GM12878 (cell line): ENCODE results near the gene ENPP6. TPM values are rescaled to one million over a fixed set of nuclear protein-coding genes. Genes with fewer than 3 reads are reported as not detected.

Experiments used
- ATAC-seq: fragments of 200-7000 bp; cut with Tn5 transposase; 3 replicates; pipeline ENCODE4 v1.9.1; 2020; ENCODE audit warnings: mild to moderate bottlenecking, moderate library complexity
- BruUV-seq: library from RNA; stranded (reverse); fragments of 400-500 nt; replicated peaks from 2 replicates; lab custom pipeline; 2021; lab: Mats Ljungman, UMichigan
- CTCF ChIA-PET: fragments of 300-600 bp; sonication (Branson Sonifier 250); formaldehyde crosslinking; extraction: SDS; loops from one replicate; lab custom pipeline; 2021; ENCODE audit warnings: inconsistent platforms; lab: Yijun Ruan, JAX
- POLR2A ChIA-PET: fragments of 350-600 bp; formaldehyde crosslinking; extraction: SDS; loops from one replicate; lab custom pipeline; 2021; ENCODE audit warnings: inconsistent platforms; lab: Charles Lee
- RAD21 ChIA-PET: fragments of 300-600 bp; sonication (Branson Sonifier 250); formaldehyde crosslinking; loops from one replicate; lab custom pipeline; 2023; ENCODE audit warnings: antibody characterized with exemption; ENCODE audit not compliant: unreplicated experiment; lab: Charles Lee
- SMC1A ChIA-PET: fragments of 300-600 bp; sonication (Branson Sonifier 250); formaldehyde crosslinking; loops from one replicate; lab custom pipeline; 2023; ENCODE audit not compliant: unreplicated experiment, uncharacterized antibody; lab: Charles Lee
- DNase-seq: peaks from one replicate; pipeline ENCODE4 v3.0.0-alpha.2; 2011; ENCODE audit warnings: low read depth, low spot score
- FAIRE-seq: peaks from 3 replicates; lab custom pipeline; 2011; peaks lifted over from hg19 to GRCh38; lab: Jason Lieb, UNC
- H2AFZ ChIP-seq: 2 replicates; pipeline ENCODE4 v1.6.0; 2011; ENCODE audit warnings: low read depth, low read length, control low read depth; ENCODE audit not compliant: control insufficient read depth
- H3K27ac ChIP-seq: 2 replicates; pipeline ENCODE4 v1.5.1; 2011; ENCODE audit warnings: control low read depth; ENCODE audit not compliant: control insufficient read depth, insufficient read depth
- H3K27me3 ChIP-seq, 2 experiments: replicated peaks in 1 of 2; 2 replicates each; pipeline versions ENCODE4 v1.6.0 to v1.6.1; 2011; ENCODE audit warnings: low read length in 1 of 2; ENCODE audit not compliant: control insufficient read depth in 2 of 2, insufficient read depth in 2 of 2
- H3K36me3 ChIP-seq, 2 experiments: 2 replicates each; pipeline ENCODE4 v1.5.1; 2011; ENCODE audit warnings: low read length in 1 of 2; ENCODE audit not compliant: control insufficient read depth in 2 of 2, insufficient read depth in 2 of 2
- H3K4me1 ChIP-seq: 2 replicates; pipeline ENCODE4 v1.6.1; 2011; ENCODE audit warnings: mild to moderate bottlenecking, low read length, moderate library complexity, mixed read lengths; ENCODE audit not compliant: control insufficient read depth, insufficient read depth
- H3K4me2 ChIP-seq: 2 replicates; pipeline ENCODE4 v1.6.0; 2011; ENCODE audit warnings: control low read depth; ENCODE audit not compliant: control insufficient read depth, insufficient read depth
- H3K4me3 ChIP-seq: fragments of 200-600 bp; sonication (generic); 2 replicates; pipeline ENCODE4 v1.5.1; 2016
- H3K79me2 ChIP-seq: 2 replicates; pipeline ENCODE4 v1.6.0; 2011; ENCODE audit warnings: low read length; ENCODE audit not compliant: control insufficient read depth, insufficient read depth
- H3K9ac ChIP-seq: 2 replicates; pipeline ENCODE4 v1.8.0; 2011; ENCODE audit warnings: low read length, control low read depth, mixed read lengths; ENCODE audit not compliant: control insufficient read depth, insufficient read depth
- H3K9me3 ChIP-seq: replicated peaks from 3 replicates; pipeline ENCODE4 v1.5.1; 2011; ENCODE audit warnings: mild to moderate bottlenecking, low read length; ENCODE audit not compliant: control insufficient read depth, insufficient read depth
- H4K20me1 ChIP-seq: 2 replicates; pipeline ENCODE4 v1.6.0; 2011; ENCODE audit not compliant: control insufficient read depth, insufficient read depth
- BACH1 ChIP-seq: fragments of 450-650 bp; IDR thresholded peaks from 2 replicates; pipeline ENCODE4 v1.6.1; 2017; ENCODE audit warnings: mild to moderate bottlenecking, borderline replicate concordance
- CEBPB ChIP-seq, 2 experiments: fragments of 150-350 bp in 1 of 2; IDR thresholded peaks; 2 replicates each; pipeline ENCODE4 v1.6.1; 2012 to 2014; ENCODE audit warnings: low read depth in 2 of 2, low read length in 2 of 2, borderline replicate concordance in 1 of 2, inconsistent platforms in 1 of 2
- CUX1 ChIP-seq: IDR thresholded peaks from 2 replicates; pipeline ENCODE4 v1.6.1; 2012; ENCODE audit warnings: improper control_type of control experiment, low read depth, low read length; ENCODE audit not compliant: insufficient replicate concordance
- ELK1 ChIP-seq: IDR thresholded peaks from 2 replicates; pipeline ENCODE4 v1.6.1; 2012; ENCODE audit warnings: low read depth, low read length, improper control_type of control experiment
- EP300 ChIP-seq, 2 experiments: fragments of 150-350 bp in 1 of 2; IDR thresholded peaks; 2 replicates each; pipeline ENCODE4 v1.6.1; 2011 to 2012; ENCODE audit warnings: low read depth in 2 of 2, low read length in 2 of 2, borderline replicate concordance in 1 of 2, improper control_type of control experiment in 1 of 2, inconsistent platforms in 1 of 2; ENCODE audit not compliant: control insufficient read depth in 1 of 2
- KDM1A ChIP-seq: fragments of 200-600 bp; sonication (generic); IDR thresholded peaks from 2 replicates; pipeline ENCODE4 v1.6.1; 2016; ENCODE audit warnings: borderline replicate concordance
- RAD21 ChIP-seq: IDR thresholded peaks from 2 replicates; pipeline ENCODE4 v1.6.1; 2011; ENCODE audit warnings: mild to moderate bottlenecking, low read depth, low read length, moderate library complexity; ENCODE audit not compliant: insufficient read depth
- RAD51 ChIP-seq: fragments of 450-650 bp; IDR thresholded peaks from 2 replicates; pipeline ENCODE4 v1.6.1; 2016; ENCODE audit warnings: moderate library complexity, mild to moderate bottlenecking, inconsistent platforms
- SIX5 ChIP-seq: IDR thresholded peaks from 2 replicates; pipeline ENCODE4 v1.6.1; 2011; ENCODE audit warnings: mild to moderate bottlenecking, low read depth, low read length, moderate library complexity; ENCODE audit not compliant: severe bottlenecking
- SKIL ChIP-seq: fragments of 450-650 bp; IDR thresholded peaks from 2 replicates; pipeline ENCODE4 v1.6.1; 2017; ENCODE audit warnings: mild to moderate bottlenecking, low read depth, inconsistent platforms; ENCODE audit not compliant: poor library complexity, severe bottlenecking
- ZBED1 ChIP-seq: IDR thresholded peaks from 2 replicates; pipeline ENCODE4 v1.6.1; 2016; ENCODE audit warnings: borderline replicate concordance
- ZBTB33 ChIP-seq: fragments of 450-650 bp; IDR thresholded peaks from 2 replicates; pipeline ENCODE4 v1.6.1; 2017; ENCODE audit warnings: mild to moderate bottlenecking
- ZNF217 ChIP-seq: fragments of 450-650 bp; IDR thresholded peaks from 2 replicates; pipeline ENCODE4 v1.6.1; 2017; ENCODE audit warnings: antibody characterized with exemption, mild to moderate bottlenecking
- ZNF622 ChIP-seq: fragments of 450-650 bp; IDR thresholded peaks from 2 replicates; pipeline ENCODE4 v1.6.1; 2017; ENCODE audit warnings: mild to moderate bottlenecking, inconsistent platforms
- WGBS: methylation state at CpG from one replicate; pipeline ENCODE4 v1.1.6; 2016; ENCODE audit warnings: low lambda C conversion rate; ENCODE audit not compliant: insufficient replicate concordance, insufficient coverage; ENCODE audit errors: missing lambda C conversion rate; 5-methylcytosine and 5-hydroxymethylcytosine counted together
- in situ Hi-C: fragments of 300-500 bp; cut with MboI; formaldehyde crosslinking; loops from 9 replicates; pipeline ENCODE4 v1.14.3; 2018; ENCODE audit warnings: mixed read lengths
- intact Hi-C: fragments of 100-400 bp; cut with micrococcal nuclease; formaldehyde crosslinking; loops from one replicate; pipeline ENCODE4 v1.14.2; 2022; ENCODE audit not compliant: unreplicated experiment
- polyA plus RNA-seq, 11 experiments: library from polyadenylated mRNA; depleted of rRNA in 4 of 11; unstranded in 6 of 11; stranded (reverse) in 5 of 11; fragments of >200 nt; fragmentation: Nextera tagmentation in 4 of 11; fragmentation: Illumina TruSeq in 1 of 11; extraction: Ambion mirVana in 4 of 11; extraction: Trizol in 1 of 11; gene quantifications; 1 replicate in 1 of 11; 2 replicates in 10 of 11; pipeline versions ENCODE4 v1.2.1 to v1.2.3, GENCODE V29; 2011 to 2016; ENCODE audit warnings: inconsistent platforms in 2 of 11, missing spikeins in 2 of 11, low read depth in 1 of 11
- total RNA-seq, 4 experiments: library from RNA; depleted of rRNA in 3 of 4; stranded (reverse); fragments of >200 nt in 3 of 4; fragmentation: Illumina TruSeq in 1 of 4; extraction: Trizol in 1 of 4; gene quantifications; 2 replicates each; pipeline versions ENCODE4 v1.2.1 to v1.2.3, GENCODE V29; 2013 to 2021

The ENPP6 gene
- total and polyA plus RNA-seq, 10 of the 15 experiments (the other 5 are each of a cell fraction or from before 2014, with no cell fraction given), result 0.04 to 1.0 (median 0.44) TPM; not detected in 1

- no TSS peak for BruUV-seq
- WGBS, result 6% methylated on average over 8 of the region's 8 CpGs
- Histone ChIP-seq H3K9me3 (no peaks in the 10 kb centered on the region), H3K4me1 (no peaks in the 10 kb centered on the region), H3K4me3 (no peak overlapping the region), H3K9ac (no peak overlapping the region), H3K36me3 (no peaks in the 10 kb centered on the region), H3K4me2 (no peak overlapping the region), H3K27ac (no peak overlapping the region), H2AFZ (no peak overlapping the region), H3K79me2 (no peaks in the 10 kb centered on the region), H3K27me3 (peaks cover 0 to 5% of the 10 kb centered on the region in 2 experiments; a peak in 3 of 4 replicates), H4K20me1 (no peaks in the 10 kb centered on the region)
- ChIA-PET RAD21 (no interaction called here), CTCF (no interaction called here), POLR2A (no interaction called here), SMC1A (no interaction called here)
- FAIRE-seq (no peak), DNase-seq (no peak), ATAC-seq (no peak)
- intact Hi-C loops, result no loop called here
- in situ Hi-C loops, result no loop called here
- TF ChIP-seq ZNF217 (no peak), RAD51 (no peak), RAD21 (no peak), SKIL (no peak), KDM1A (no peak), EP300 (IDR thresholded peaks at IDR 0.05; ENCODE audit: borderline replicate concordance in 1 of 2, control insufficient read depth in 1 of 2, low read depth in 2 of 2, low read length in 2 of 2) (no peak), ZBED1 (no peak), ELK1 (no peak), ZBTB33 (no peak), CUX1 (no peak), ZNF622 (no peak), SIX5 (no peak), BACH1 (no peak), CEBPB (IDR thresholded peaks at IDR 0.05; ENCODE audit: borderline replicate concordance in 1 of 2, low read depth in 2 of 2, low read length in 2 of 2) (no peak)
Observed at GRCh38 chr4:184080674-184081073, 137.0 kb downstream of the ENPP6 start.
